Ishikawa (cell line): ENCODE measurements around the gene MYCBPAP.

Source experiments
- CEBPB ChIP-seq: IDR thresholded peaks from 2 replicates; pipeline ENCODE4 v1.6.1; 2012
- CREB1 ChIP-seq: IDR thresholded peaks from 2 replicates; pipeline ENCODE4 v1.6.1; 2012; ENCODE audit warnings: low read depth
- EGR1 ChIP-seq: IDR thresholded peaks from 2 replicates; pipeline ENCODE4 v1.6.1; 2012
- EP300 ChIP-seq: IDR thresholded peaks from 2 replicates; pipeline ENCODE4 v1.6.1; 2012; ENCODE audit warnings: borderline replicate concordance
- FOXM1 ChIP-seq: IDR thresholded peaks from 2 replicates; pipeline ENCODE4 v1.6.1; 2012; ENCODE audit warnings: low read depth, borderline replicate concordance
- MAX ChIP-seq: IDR thresholded peaks from 2 replicates; pipeline ENCODE4 v1.6.1; 2012
- NFIC ChIP-seq: IDR thresholded peaks from 2 replicates; pipeline ENCODE4 v1.6.1; 2012
- RAD21 ChIP-seq: IDR thresholded peaks from 2 replicates; pipeline ENCODE4 v1.6.1; 2012; ENCODE audit warnings: low read depth
- REST ChIP-seq: IDR thresholded peaks from 2 replicates; pipeline ENCODE4 v1.6.1; 2012; ENCODE audit warnings: low read depth, mild to moderate bottlenecking
- TAF1 ChIP-seq: IDR thresholded peaks from 2 replicates; pipeline ENCODE4 v1.6.1; 2012; ENCODE audit warnings: low read depth, mild to moderate bottlenecking
- TCF12 ChIP-seq: IDR thresholded peaks from 2 replicates; pipeline ENCODE4 v1.6.1; 2012; ENCODE audit warnings: low read depth
- TEAD4 ChIP-seq: IDR thresholded peaks from 2 replicates; pipeline ENCODE4 v1.6.1; 2012
- USF1 ChIP-seq: IDR thresholded peaks from 2 replicates; pipeline ENCODE4 v1.6.1; 2012
- YY1 ChIP-seq: IDR thresholded peaks from 2 replicates; pipeline ENCODE4 v1.6.1; 2012; ENCODE audit warnings: low read depth
- ZBTB7A ChIP-seq: IDR thresholded peaks from 2 replicates; pipeline ENCODE4 v1.6.1; 2012; ENCODE audit warnings: low read depth

The MYCBPAP gene

GRCh38 chr17:50501054-50501453 lies 7.2 kb upstream of the MYCBPAP start:
- TF ChIP-seq EGR1 (no peak), RAD21 (peak; percentile 39; the same call in 1 of the 2 replicates), TCF12 (no peak)

GRCh38 chr17:50502301-50502990 lies 5.8 kb upstream of the MYCBPAP start:
- TF ChIP-seq USF1 (no peak), TCF12 (no peak), FOXM1 (no peak), REST (no peak), CEBPB (no peak), NFIC (no peak), EP300 (no peak), TAF1 (no peak), ZBTB7A (no peak), MAX (no peak), YY1 (no peak), TEAD4 (no peak), RAD21 (no peak), EGR1 (no peak), CREB1 (no peak)

GRCh38 chr17:50505591-50506130 lies 2.6 kb upstream of the MYCBPAP start:
- TF ChIP-seq TCF12 (no peak), REST (no peak), TEAD4 (no peak), EP300 (no peak), MAX (no peak), ZBTB7A (no peak), TAF1 (no peak), NFIC (no peak), RAD21 (no peak), USF1 (no peak)

GRCh38 chr17:50506298-50506697 lies 1.9 kb upstream of the MYCBPAP start:
- no peak for TF ChIP-seq TAF1
- no peak for TF ChIP-seq FOXM1
- TF ChIP-seq RAD21: no peak
- no peak for TF ChIP-seq EP300
- no peak for TF ChIP-seq USF1
- TF ChIP-seq EGR1: no peak
- no peak for TF ChIP-seq YY1

- TF ChIP-seq CREB1 (no peak; the same call in 1 of the 2 replicates), MAX (no peak), TCF12 (no peak)
Observed at GRCh38 chr17:50508573-50509460, 578 bp downstream of the MYCBPAP start.
